ENCODE data around the gene THOC6. TPM values are rescaled to one million over a fixed set of nuclear protein-coding genes. Genes with fewer than 3 reads are reported as not detected.

THOC6 gene
- total and polyA plus RNA-seq, 9 of the 15 experiments (the other 6 are each of a cell fraction or from before 2014, with no cell fraction given) = 2.5 to 65.4 (median 42.3) TPM

GRCh38 chr16:3063625-3064386, 40.0 kb downstream of the THOC6 start:
- Histone ChIP-seq H2AFZ (ENCODE audit: low read depth, low read length) (no peak overlapping the region), H3K27ac (ENCODE audit: extremely low read depth, low read depth, low read length) (no peak overlapping the region), H3K9me1 (ENCODE audit: control insufficient read depth, insufficient read depth, low read length) (no peaks in the 10 kb centered on the region), H4K20me1 (replicated peaks; ENCODE audit: control insufficient read depth, insufficient read depth, low read length) (no peaks in the 10 kb centered on the region), H3K4me2 (ENCODE audit: insufficient read depth, low read length) (no peak overlapping the region), H3K36me3 (ENCODE audit: control insufficient read depth, insufficient read depth, low read length) (no peaks in the 10 kb centered on the region), H3K4me1 (replicated peaks in 1 of 2; ENCODE audit: control insufficient read depth in 2 of 2, insufficient read depth in 2 of 2, low read length in 2 of 2) (peaks cover 8 to 41% of the 10 kb centered on the region in 2 experiments), H3K79me2 (ENCODE audit: control insufficient read depth, insufficient read depth, low read length) (no peaks in the 10 kb centered on the region; the same call in 2 of the 3 replicates), H3K9ac (ENCODE audit: insufficient read depth in 1 of 2, low read depth in 2 of 2, low read length in 2 of 2) (no peak overlapping the region), H3K27me3 (ENCODE audit: control insufficient read depth in 2 of 2, insufficient read depth in 2 of 2, low read length in 2 of 2) (no peaks in the 10 kb centered on the region), H3K4me3 (no peak overlapping the region), H3K9me3 (replicated peaks; ENCODE audit: control insufficient read depth, insufficient read depth, low read depth, low read length) (no peaks in the 10 kb centered on the region)
- in situ Hi-C loops (cut with MboI) = no loop called here
- no peak for FAIRE-seq
- ChIA-PET CTCF (ENCODE audit: low intra/inter-chr PET ratio) (interaction anchor here (0.6 kb wide), 1 partner anchor 33 kb away, joined by 3 read pairs; no protein-coding TSS in a partner anchor), POLR2A (interaction anchor here (0.6 to 1.1 kb wide), 5 partner anchors 40 to 201 kb away, joined by 3 to 7 read pairs (median 3); partner anchors contain the start of genes HCFC1R1 and THOC6)
- intact Hi-C loops (cut with micrococcal nuclease) = no loop called here
- WGBS (ENCODE audit: insufficient coverage, low coverage, missing lambda C conversion rate) = 72% methylated on average over 8 of the region's 8 CpGs
- no peak for DNase-seq (ENCODE audit: extremely low read depth in 1 of 4, low spot score in 3 of 4)
- no peak for ATAC-seq
- no TSS peak for BruUV-seq (replicated peaks)
- TF ChIP-seq CEBPG (CRISPR knock-in tag; IDR thresholded peaks at IDR 0.05) (peak; percentile 88), CEBPG (tag; conservative IDR thresholded peaks at IDR 0.05 in 1 of 2, IDR thresholded peaks at IDR 0.05 in 1 of 2) (peak; percentile 43 to 92), CHD1 (IDR thresholded peaks at IDR 0.05; ENCODE audit: low read length) (no peak), CUX1 (CRISPR knock-in tag; IDR thresholded peaks at IDR 0.05) (no peak), MEIS2 (IDR thresholded peaks at IDR 0.05; ENCODE audit: partially characterized antibody) (no peak), ZNF668 (CRISPR knock-in tag; IDR thresholded peaks at IDR 0.05) (no peak), CEBPB (tag; IDR thresholded peaks at IDR 0.05) (peak; percentile 43; the same call in 1 of the 2 replicates), ATF3 (IDR thresholded peaks at IDR 0.05) (peak; percentile 85), ATF3 (CRISPR knock-in tag; conservative IDR thresholded peaks at IDR 0.05) (no peak), HDAC2 (IDR thresholded peaks at IDR 0.05) (no peak), EZH2 (IDR thresholded peaks at IDR 0.05; ENCODE audit: borderline replicate concordance, low read depth, low read length) (no peak), ILF3 (IDR thresholded peaks at IDR 0.05; ENCODE audit: borderline replicate concordance) (no peak), NCOA6 (IDR thresholded peaks at IDR 0.05) (no peak), ERF (CRISPR knock-in tag; IDR thresholded peaks at IDR 0.05) (no peak), TRIM24 (IDR thresholded peaks at IDR 0.05) (peak; percentile 72 to 87; a peak in 2 of 4 replicates), ZNF695 (CRISPR knock-in tag; IDR thresholded peaks at IDR 0.05) (no peak), CBFA2T3 (IDR thresholded peaks at IDR 0.05) (no peak), ZNF239 (CRISPR knock-in tag; IDR thresholded peaks at IDR 0.05) (no peak)

All from K562 (cell line).